Measurements from ENCODE around the gene SPHK2. TPM values are rescaled to one million over a fixed set of nuclear protein-coding genes. Genes with fewer than 3 reads are reported as not detected.

The SPHK2 gene
- polyA plus RNA-seq, 1 of the 3 experiments (the other 2 are of a cell fraction): 14.8 TPM

DNA sequence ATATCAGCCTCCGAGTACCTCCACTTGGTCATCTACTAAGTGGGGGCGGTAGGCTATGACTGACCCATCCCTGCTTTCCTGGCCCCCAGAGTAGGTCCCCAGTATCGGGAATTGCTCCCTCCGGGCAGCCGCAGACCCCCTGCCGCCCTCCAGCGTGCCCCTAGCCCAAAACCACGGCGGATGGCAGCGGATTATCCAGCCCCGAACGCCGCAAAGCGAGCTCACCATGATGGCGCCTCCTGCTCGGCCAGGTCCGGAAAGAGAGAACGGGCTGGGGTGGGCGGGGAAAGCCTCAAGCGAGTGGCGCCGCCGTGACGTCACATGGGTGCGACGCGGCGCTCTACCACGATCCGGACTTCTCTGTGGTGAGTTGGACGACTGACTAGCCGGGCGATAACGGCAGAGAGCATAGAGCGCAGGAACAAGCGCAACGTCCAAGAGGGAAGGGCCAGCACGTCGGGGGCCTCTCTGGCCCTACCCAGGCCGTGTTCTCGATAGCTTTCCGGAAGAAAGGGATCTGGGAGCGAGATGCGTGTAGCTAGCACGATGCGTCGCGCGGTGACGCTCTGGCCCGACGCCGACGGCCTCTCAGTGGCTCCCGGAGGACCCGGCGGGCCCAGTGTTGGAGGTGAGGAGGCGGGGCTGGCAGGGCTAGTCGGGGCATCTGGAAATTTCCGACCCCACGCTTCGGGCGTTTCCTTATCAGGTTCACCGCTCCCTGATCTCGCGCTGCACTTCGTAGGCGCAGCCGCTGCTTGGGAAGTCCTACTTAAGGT lies at the start of gene SPHK2, which contains the start of gene RPL18 (continued):
- TF ChIP-seq, protein P1, sequence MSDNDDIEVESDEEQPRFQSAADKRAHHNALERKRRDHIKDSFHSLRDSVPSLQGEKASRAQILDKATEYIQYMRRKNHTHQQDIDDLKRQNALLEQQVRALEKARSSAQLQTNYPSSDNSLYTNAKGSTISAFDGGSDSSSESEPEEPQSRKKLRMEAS (IDR thresholded peaks at IDR 0.05; ENCODE audit: low read depth): peak; percentile 90
- peak; percentile 75; the same call in 1 of the 2 replicates for TF ChIP-seq MXI1 (IDR thresholded peaks at IDR 0.05; ENCODE audit: low read depth, low read length)
- TF ChIP-seq TAF1 (IDR thresholded peaks at IDR 0.05; ENCODE audit: borderline replicate concordance, low read depth, low read length): peak; percentile 97
- peak; percentile 90 for TF ChIP-seq GATA2 (CRISPR knock-in tag; IDR thresholded peaks at IDR 0.05)
- no peak for TF ChIP-seq TEAD4 (IDR thresholded peaks at IDR 0.05; ENCODE audit: borderline replicate concordance, insufficient read depth)
- TF ChIP-seq FOXJ3 (CRISPR knock-in tag; IDR thresholded peaks at IDR 0.05): peak; percentile 86
- 0 out of 2 replicates have a peak, but pooled peaks have one; percentile 15 for TF ChIP-seq NRF1 (IDR thresholded peaks at IDR 0.05; ENCODE audit: low read depth, low read length)

DNA sequence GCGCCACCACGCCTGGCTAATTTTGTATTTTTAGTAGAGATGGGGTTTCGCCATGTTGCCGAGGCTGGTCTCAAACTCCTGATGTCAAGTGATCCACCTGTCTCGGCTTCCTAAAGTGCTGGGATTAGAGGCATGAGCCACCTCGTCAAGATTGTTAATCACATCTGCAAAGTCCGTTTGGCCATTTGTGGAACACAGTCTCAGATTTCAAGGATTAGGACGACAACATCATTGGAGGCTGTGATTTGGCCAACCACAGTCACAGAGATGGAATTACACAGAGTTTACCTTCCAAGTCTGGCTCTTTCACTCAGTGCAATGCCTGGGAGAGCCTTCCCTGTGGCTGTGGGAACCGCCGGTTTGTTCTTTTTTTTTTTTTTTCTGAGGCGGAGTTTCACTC lies 49.5 kb upstream of the SPHK2 start:
- Histone ChIP-seq H3K4me1 (ENCODE audit: control insufficient read depth in 1 of 2, insufficient read depth in 2 of 2, low read depth in 1 of 2, low read length in 1 of 2) (peaks cover 7 to 17% of the 10 kb centered on the region in 2 experiments; a peak in 3 of 4 replicates), H3K9me2 (no peaks in the 10 kb centered on the region), H2AFZ (ENCODE audit: low read depth) (no peak overlapping the region), H3K27me3 (ENCODE audit: insufficient read depth) (no peaks in the 10 kb centered on the region), H3K79me2 (ENCODE audit: insufficient read depth) (no peaks in the 10 kb centered on the region), H3K27ac (ENCODE audit: low read depth in 2 of 2, low read length in 1 of 2) (no peak overlapping the region; a peak in 1 of 4 replicates), H3K9ac (no peak overlapping the region), H3F3A (replicated peaks; ENCODE audit: insufficient read depth) (peaks cover 14% of the 10 kb centered on the region), H4K20me1 (ENCODE audit: insufficient read depth) (no peaks in the 10 kb centered on the region), H3K4me2 (no peak overlapping the region), H3K4me3 (ENCODE audit: low read depth in 2 of 2, low read length in 1 of 2) (no peak overlapping the region), H3K9me3 (no peaks in the 10 kb centered on the region), H3K36me3 (replicated peaks in 1 of 2; ENCODE audit: control insufficient read depth in 1 of 2, insufficient read depth in 2 of 2, low read length in 1 of 2) (no peaks in the 10 kb centered on the region)
- DNase-seq: no peak
- 88% methylated on average over 11 of the region's 11 CpGs for WGBS (ENCODE audit: low lambda C conversion rate)
- ChIA-PET CTCF (interaction anchor here (0.6 to 1.9 kb wide), 2 partner anchors 80 to 275 kb away, joined by 3 to 7 read pairs; no protein-coding TSS in a partner anchor), POLR2A (no interaction called here)
- TF ChIP-seq FOXJ3 (CRISPR knock-in tag; IDR thresholded peaks at IDR 0.05) (no peak), FOSL2 (IDR thresholded peaks at IDR 0.05; ENCODE audit: borderline replicate concordance, low read depth) (no peak), YY1 (IDR thresholded peaks at IDR 0.05; ENCODE audit: low read depth) (no peak), FOXM1 (IDR thresholded peaks at IDR 0.05; ENCODE audit: low read depth) (no peak), NFIC (IDR thresholded peaks at IDR 0.05; ENCODE audit: borderline replicate concordance) (no peak), GATA2 (CRISPR knock-in tag; IDR thresholded peaks at IDR 0.05) (no peak), CHD2 (IDR thresholded peaks at IDR 0.05; ENCODE audit: low read length, partially characterized antibody) (no peak), RCOR1 (IDR thresholded peaks at IDR 0.05; ENCODE audit: low read length) (no peak), MEF2A (IDR thresholded peaks at IDR 0.05; ENCODE audit: borderline replicate concordance, low read depth) (no peak), POLR2AphosphoS5 (IDR thresholded peaks at IDR 0.05; ENCODE audit: low read depth, low read length) (no peak), EZH2phosphoT487 (IDR thresholded peaks at IDR 0.05; ENCODE audit: borderline replicate concordance, low read depth) (no peak), SIN3A (IDR thresholded peaks at IDR 0.05; ENCODE audit: borderline replicate concordance, low read depth, low read length) (no peak), RAD21 (IDR thresholded peaks at IDR 0.05; ENCODE audit: low read length) (no peak), NRF1 (IDR thresholded peaks at IDR 0.05; ENCODE audit: low read depth, low read length) (no peak)
- TF ChIP-seq, protein P2, sequence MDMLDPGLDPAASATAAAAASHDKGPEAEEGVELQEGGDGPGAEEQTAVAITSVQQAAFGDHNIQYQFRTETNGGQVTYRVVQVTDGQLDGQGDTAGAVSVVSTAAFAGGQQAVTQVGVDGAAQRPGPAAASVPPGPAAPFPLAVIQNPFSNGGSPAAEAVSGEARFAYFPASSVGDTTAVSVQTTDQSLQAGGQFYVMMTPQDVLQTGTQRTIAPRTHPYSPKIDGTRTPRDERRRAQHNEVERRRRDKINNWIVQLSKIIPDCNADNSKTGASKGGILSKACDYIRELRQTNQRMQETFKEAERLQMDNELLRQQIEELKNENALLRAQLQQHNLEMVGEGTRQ (IDR thresholded peaks at IDR 0.05; ENCODE audit: borderline replicate concordance, low read depth, low read length): no peak
- TF ChIP-seq, protein P3, sequence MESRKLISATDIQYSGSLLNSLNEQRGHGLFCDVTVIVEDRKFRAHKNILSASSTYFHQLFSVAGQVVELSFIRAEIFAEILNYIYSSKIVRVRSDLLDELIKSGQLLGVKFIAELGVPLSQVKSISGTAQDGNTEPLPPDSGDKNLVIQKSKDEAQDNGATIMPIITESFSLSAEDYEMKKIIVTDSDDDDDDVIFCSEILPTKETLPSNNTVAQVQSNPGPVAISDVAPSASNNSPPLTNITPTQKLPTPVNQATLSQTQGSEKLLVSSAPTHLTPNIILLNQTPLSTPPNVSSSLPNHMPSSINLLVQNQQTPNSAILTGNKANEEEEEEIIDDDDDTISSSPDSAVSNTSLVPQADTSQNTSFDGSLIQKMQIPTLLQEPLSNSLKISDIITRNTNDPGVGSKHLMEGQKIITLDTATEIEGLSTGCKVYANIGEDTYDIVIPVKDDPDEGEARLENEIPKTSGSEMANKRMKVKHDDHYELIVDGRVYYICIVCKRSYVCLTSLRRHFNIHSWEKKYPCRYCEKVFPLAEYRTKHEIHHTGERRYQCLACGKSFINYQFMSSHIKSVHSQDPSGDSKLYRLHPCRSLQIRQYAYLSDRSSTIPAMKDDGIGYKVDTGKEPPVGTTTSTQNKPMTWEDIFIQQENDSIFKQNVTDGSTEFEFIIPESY (IDR thresholded peaks at IDR 0.05; ENCODE audit: borderline replicate concordance, low read depth): no peak
- TF ChIP-seq, protein P4, sequence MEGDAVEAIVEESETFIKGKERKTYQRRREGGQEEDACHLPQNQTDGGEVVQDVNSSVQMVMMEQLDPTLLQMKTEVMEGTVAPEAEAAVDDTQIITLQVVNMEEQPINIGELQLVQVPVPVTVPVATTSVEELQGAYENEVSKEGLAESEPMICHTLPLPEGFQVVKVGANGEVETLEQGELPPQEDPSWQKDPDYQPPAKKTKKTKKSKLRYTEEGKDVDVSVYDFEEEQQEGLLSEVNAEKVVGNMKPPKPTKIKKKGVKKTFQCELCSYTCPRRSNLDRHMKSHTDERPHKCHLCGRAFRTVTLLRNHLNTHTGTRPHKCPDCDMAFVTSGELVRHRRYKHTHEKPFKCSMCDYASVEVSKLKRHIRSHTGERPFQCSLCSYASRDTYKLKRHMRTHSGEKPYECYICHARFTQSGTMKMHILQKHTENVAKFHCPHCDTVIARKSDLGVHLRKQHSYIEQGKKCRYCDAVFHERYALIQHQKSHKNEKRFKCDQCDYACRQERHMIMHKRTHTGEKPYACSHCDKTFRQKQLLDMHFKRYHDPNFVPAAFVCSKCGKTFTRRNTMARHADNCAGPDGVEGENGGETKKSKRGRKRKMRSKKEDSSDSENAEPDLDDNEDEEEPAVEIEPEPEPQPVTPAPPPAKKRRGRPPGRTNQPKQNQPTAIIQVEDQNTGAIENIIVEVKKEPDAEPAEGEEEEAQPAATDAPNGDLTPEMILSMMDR (IDR thresholded peaks at IDR 0.05): no peak
- TF ChIP-seq, protein P5, sequence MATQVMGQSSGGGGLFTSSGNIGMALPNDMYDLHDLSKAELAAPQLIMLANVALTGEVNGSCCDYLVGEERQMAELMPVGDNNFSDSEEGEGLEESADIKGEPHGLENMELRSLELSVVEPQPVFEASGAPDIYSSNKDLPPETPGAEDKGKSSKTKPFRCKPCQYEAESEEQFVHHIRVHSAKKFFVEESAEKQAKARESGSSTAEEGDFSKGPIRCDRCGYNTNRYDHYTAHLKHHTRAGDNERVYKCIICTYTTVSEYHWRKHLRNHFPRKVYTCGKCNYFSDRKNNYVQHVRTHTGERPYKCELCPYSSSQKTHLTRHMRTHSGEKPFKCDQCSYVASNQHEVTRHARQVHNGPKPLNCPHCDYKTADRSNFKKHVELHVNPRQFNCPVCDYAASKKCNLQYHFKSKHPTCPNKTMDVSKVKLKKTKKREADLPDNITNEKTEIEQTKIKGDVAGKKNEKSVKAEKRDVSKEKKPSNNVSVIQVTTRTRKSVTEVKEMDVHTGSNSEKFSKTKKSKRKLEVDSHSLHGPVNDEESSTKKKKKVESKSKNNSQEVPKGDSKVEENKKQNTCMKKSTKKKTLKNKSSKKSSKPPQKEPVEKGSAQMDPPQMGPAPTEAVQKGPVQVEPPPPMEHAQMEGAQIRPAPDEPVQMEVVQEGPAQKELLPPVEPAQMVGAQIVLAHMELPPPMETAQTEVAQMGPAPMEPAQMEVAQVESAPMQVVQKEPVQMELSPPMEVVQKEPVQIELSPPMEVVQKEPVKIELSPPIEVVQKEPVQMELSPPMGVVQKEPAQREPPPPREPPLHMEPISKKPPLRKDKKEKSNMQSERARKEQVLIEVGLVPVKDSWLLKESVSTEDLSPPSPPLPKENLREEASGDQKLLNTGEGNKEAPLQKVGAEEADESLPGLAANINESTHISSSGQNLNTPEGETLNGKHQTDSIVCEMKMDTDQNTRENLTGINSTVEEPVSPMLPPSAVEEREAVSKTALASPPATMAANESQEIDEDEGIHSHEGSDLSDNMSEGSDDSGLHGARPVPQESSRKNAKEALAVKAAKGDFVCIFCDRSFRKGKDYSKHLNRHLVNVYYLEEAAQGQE (IDR thresholded peaks at IDR 0.05; ENCODE audit: low read depth, low read length): no peak

Data from SK-N-SH (cell line).